Measurements from ENCODE around the gene ERI3. TPM values are rescaled to one million over a fixed set of nuclear protein-coding genes. Genes with fewer than 3 reads are reported as not detected.

The ERI3 gene
- total and polyA plus RNA-seq, 10 of the 15 experiments (the other 5 are each of a cell fraction or from before 2014, with no cell fraction given), result 20.6 to 90.4 (median 41.2) TPM

DNA sequence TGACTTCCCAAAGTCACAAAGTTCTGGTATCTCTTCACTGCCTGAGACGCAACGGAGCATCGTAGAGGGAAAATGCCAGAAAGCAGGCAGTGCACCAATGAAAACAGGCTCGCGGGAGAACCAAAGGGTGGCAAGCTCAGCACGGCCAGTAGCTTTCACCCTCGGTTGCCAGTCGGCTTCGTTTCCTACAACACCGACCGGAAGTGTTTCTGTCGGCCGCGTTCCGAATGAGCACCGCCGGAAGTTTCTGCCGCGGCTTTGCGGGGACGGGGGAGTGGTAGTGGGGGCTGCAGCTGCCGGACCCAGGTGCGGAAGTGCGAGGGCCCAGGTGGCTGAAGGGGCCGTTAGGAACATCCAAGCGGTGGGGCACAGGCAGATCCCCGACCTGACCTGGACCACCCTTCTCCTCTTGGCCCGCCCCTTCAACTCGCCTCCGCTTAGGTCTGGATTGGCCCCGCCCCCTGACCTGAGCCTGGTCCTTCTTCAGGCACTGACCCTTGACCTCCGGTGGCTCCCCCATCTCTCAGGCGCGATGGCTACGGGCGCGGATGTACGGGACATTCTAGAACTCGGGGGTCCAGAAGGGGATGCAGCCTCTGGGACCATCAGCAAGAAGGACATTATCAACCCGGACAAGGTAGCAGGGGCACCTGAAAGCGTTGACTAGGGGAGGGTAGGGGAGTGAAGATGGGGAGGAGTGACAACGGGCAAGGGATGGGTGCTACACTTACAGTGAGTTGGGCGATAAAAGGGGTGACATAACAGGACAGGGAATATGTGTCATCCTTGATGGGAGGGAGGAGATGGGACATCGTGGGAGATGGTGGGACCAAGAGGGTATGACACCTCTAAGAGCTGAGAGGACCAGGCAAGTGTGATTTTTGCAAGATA lies 141.6 kb downstream of the ERI3 start, which contains the start of gene DMAP1 (continued):
- TF ChIP-seq ZNF592 (IDR thresholded peaks at IDR 0.05) (no peak), GABPA (IDR thresholded peaks at IDR 0.05; ENCODE audit: low read depth) (peak; percentile 100), MEF2A (IDR thresholded peaks at IDR 0.05; ENCODE audit: insufficient read depth, low read depth, low read length) (peak; percentile 73; the same call in 1 of the 2 replicates), SPI1 (IDR thresholded peaks at IDR 0.05; ENCODE audit: borderline replicate concordance, insufficient read depth, low read depth, low read length) (peak; percentile 55; the same call in 1 of the 2 replicates), RUNX3 (IDR thresholded peaks at IDR 0.05; ENCODE audit: low read length) (peak; percentile 81), MTA2 (IDR thresholded peaks at IDR 0.05; ENCODE audit: low read depth) (peak; percentile 61), HDAC2 (IDR thresholded peaks at IDR 0.05) (no peak), ELK1 (IDR thresholded peaks at IDR 0.05; ENCODE audit: low read depth, low read length) (peak; percentile 93), ZSCAN29 (IDR thresholded peaks at IDR 0.05) (peak; percentile 82; the same call in 1 of the 2 replicates), RBBP5 (conservative IDR thresholded peaks at IDR 0.05) (peak; percentile 63; the same call in 1 of the 2 replicates), ZNF274 (IDR thresholded peaks at IDR 0.05; ENCODE audit: insufficient read depth, insufficient read length) (no peak)
- TF ChIP-seq, protein P1, sequence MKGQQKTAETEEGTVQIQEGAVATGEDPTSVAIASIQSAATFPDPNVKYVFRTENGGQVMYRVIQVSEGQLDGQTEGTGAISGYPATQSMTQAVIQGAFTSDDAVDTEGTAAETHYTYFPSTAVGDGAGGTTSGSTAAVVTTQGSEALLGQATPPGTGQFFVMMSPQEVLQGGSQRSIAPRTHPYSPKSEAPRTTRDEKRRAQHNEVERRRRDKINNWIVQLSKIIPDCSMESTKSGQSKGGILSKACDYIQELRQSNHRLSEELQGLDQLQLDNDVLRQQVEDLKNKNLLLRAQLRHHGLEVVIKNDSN (IDR thresholded peaks at IDR 0.05; ENCODE audit: borderline replicate concordance, extremely low read length, insufficient read depth, low read depth, low read length), result no peak
- TF ChIP-seq, protein P2, sequence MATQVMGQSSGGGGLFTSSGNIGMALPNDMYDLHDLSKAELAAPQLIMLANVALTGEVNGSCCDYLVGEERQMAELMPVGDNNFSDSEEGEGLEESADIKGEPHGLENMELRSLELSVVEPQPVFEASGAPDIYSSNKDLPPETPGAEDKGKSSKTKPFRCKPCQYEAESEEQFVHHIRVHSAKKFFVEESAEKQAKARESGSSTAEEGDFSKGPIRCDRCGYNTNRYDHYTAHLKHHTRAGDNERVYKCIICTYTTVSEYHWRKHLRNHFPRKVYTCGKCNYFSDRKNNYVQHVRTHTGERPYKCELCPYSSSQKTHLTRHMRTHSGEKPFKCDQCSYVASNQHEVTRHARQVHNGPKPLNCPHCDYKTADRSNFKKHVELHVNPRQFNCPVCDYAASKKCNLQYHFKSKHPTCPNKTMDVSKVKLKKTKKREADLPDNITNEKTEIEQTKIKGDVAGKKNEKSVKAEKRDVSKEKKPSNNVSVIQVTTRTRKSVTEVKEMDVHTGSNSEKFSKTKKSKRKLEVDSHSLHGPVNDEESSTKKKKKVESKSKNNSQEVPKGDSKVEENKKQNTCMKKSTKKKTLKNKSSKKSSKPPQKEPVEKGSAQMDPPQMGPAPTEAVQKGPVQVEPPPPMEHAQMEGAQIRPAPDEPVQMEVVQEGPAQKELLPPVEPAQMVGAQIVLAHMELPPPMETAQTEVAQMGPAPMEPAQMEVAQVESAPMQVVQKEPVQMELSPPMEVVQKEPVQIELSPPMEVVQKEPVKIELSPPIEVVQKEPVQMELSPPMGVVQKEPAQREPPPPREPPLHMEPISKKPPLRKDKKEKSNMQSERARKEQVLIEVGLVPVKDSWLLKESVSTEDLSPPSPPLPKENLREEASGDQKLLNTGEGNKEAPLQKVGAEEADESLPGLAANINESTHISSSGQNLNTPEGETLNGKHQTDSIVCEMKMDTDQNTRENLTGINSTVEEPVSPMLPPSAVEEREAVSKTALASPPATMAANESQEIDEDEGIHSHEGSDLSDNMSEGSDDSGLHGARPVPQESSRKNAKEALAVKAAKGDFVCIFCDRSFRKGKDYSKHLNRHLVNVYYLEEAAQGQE (IDR thresholded peaks at IDR 0.05; ENCODE audit: low read depth, low read length), result no peak
- TF ChIP-seq, protein P3, sequence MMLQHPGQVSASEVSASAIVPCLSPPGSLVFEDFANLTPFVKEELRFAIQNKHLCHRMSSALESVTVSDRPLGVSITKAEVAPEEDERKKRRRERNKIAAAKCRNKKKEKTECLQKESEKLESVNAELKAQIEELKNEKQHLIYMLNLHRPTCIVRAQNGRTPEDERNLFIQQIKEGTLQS (IDR thresholded peaks at IDR 0.05; ENCODE audit: borderline replicate concordance, extremely low read depth, low read depth, low read length), result no peak
- TF ChIP-seq, protein P4, sequence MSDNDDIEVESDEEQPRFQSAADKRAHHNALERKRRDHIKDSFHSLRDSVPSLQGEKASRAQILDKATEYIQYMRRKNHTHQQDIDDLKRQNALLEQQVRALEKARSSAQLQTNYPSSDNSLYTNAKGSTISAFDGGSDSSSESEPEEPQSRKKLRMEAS (IDR thresholded peaks at IDR 0.05; ENCODE audit: low read depth, low read length), result peak; percentile 55; the same call in 1 of the 2 replicates
- TF ChIP-seq, protein P5, sequence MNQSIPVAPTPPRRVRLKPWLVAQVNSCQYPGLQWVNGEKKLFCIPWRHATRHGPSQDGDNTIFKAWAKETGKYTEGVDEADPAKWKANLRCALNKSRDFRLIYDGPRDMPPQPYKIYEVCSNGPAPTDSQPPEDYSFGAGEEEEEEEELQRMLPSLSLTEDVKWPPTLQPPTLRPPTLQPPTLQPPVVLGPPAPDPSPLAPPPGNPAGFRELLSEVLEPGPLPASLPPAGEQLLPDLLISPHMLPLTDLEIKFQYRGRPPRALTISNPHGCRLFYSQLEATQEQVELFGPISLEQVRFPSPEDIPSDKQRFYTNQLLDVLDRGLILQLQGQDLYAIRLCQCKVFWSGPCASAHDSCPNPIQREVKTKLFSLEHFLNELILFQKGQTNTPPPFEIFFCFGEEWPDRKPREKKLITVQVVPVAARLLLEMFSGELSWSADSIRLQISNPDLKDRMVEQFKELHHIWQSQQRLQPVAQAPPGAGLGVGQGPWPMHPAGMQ (IDR thresholded peaks at IDR 0.05; ENCODE audit: borderline replicate concordance), result no peak

All from GM12878 (cell line).